Neuron (in vitro differentiated cells): ENCODE data around the gene CALML5.

Experiments used
- H2AFZ ChIP-seq: one replicate; pipeline ENCODE4 v1.6.1; 2013; ENCODE audit warnings: low read depth, mild to moderate bottlenecking, inconsistent platforms, low read length, moderate library complexity
- H3K27me3 ChIP-seq: one replicate; pipeline ENCODE4 v1.6.1; 2013; ENCODE audit warnings: low read length; ENCODE audit not compliant: insufficient read depth
- H3K36me3 ChIP-seq: one replicate; pipeline ENCODE4 v1.6.1; 2013; ENCODE audit warnings: low read length; ENCODE audit not compliant: insufficient read depth
- H3K4me1 ChIP-seq: one replicate; pipeline ENCODE4 v1.6.1; 2013; ENCODE audit warnings: low read length; ENCODE audit not compliant: insufficient read depth
- H3K4me3 ChIP-seq: 2 replicates; pipeline ENCODE4 v1.5.1; 2013; ENCODE audit warnings: mild to moderate bottlenecking, low read length, moderate library complexity
- H3K9me3 ChIP-seq: one replicate; pipeline ENCODE4 v1.6.1; 2013; ENCODE audit warnings: low read length

The CALML5 gene

GRCh38 chr10:5497948-5498730 lies 1.2 kb downstream of the CALML5 start:
- H3K4me3 ChIP-seq: no peak overlapping the region
- no peak overlapping the region for H2AFZ ChIP-seq
- H3K4me1 ChIP-seq: no peaks in the 10 kb centered on the region
- no peaks in the 10 kb centered on the region for H3K36me3 ChIP-seq
- no peaks in the 10 kb centered on the region for H3K9me3 ChIP-seq
- H3K27me3 ChIP-seq: peaks cover 7% of the 10 kb centered on the region

DNA sequence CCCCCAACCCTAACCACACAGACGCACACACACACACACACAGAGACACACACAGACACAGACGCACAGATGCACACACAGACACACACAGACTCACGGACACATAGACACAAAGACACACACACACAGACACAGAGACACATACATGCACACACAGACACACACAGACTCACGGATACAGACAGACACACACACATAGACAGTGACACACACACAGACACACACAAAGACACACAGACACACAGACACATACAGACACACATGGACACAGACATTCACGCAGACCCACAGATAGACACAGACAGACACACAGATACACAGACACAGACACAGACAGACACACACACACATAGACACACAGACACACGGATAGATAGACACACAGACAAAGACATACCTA lies 2.1 kb downstream of the CALML5 start:
- Histone ChIP-seq H3K4me1 (no peaks in the 10 kb centered on the region), H2AFZ (no peak overlapping the region), H3K27me3 (peaks cover 9% of the 10 kb centered on the region), H3K9me3 (no peaks in the 10 kb centered on the region), H3K4me3 (no peak overlapping the region), H3K36me3 (no peaks in the 10 kb centered on the region)

DNA sequence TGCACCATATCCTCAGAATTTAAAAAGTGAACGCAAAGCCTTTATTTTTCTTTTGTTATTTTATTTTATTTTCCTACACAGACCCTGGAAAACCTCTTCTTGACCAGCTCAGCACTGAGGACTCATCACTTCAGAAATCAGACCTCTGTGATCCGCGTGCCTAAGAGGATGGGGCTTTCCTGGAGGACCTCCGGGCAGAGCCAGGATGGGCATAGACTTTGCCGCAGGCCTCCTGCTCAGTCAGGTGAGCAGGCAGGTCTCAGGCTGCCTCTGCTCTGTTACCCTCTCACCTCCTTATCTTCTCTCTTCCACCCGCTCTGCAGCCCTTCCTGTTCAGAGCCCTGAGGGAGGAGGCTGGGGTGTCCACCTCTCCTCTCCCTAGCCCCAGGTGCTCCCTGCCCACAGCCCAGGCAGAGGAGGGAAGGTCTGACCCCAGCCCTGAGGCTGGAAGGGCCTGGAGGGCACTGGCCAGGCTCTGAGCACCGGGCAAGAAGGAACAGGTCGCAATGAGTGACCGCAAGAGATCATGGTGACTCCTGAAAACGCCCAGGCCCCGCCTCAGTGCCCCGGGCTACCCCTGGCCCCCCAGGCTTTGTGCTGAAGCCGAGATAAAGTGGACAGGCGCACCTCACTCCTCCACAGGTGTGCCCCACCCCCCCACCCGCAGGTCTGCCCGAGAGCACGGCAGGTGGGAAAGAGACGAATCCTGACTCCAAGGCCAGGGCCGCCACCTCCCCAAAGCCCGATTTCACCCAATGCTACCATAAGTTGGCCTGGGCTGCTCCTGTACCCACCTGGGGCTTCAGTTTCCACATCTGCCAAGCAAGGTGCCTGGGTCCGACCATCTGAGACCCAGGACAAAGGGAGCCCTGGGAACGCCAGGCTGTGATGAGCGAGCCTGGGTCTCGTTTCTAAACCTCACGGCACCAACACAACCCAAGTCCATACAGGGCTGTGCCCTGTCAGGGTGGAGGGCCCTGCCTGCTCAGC lies 2.8 kb downstream of the CALML5 start:
- H3K4me1 ChIP-seq: no peaks in the 10 kb centered on the region
- H3K36me3 ChIP-seq: no peaks in the 10 kb centered on the region
- H3K27me3 ChIP-seq: peaks cover 7% of the 10 kb centered on the region
- H3K9me3 ChIP-seq: no peaks in the 10 kb centered on the region
- H2AFZ ChIP-seq: no peak overlapping the region
- no peak overlapping the region for H3K4me3 ChIP-seq

DNA sequence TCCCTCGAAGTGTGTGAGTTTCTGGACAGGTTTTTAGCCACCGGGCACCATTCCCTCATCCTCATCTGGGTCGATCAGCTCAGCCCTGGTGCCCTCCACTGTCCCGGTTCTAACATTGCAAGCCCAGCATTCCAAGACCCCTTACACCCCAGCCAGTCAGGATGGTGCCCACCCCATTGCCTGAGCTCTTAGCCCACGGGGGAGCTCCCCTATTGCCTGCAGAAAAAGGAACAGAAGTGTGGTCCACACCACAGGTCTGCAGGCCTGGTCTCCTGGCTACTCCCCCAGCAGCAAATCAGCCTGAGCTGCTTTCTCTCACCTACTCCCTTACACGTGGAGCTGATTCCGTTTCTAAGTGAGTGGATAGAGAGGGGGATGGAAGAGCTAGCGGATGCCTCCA lies 4.8 kb downstream of the CALML5 start:
- no peak overlapping the region for H2AFZ ChIP-seq
- no peak overlapping the region for H3K4me3 ChIP-seq
- H3K27me3 ChIP-seq: peaks cover 3% of the 10 kb centered on the region
- H3K9me3 ChIP-seq: no peaks in the 10 kb centered on the region
- H3K36me3 ChIP-seq: no peaks in the 10 kb centered on the region
- no peaks in the 10 kb centered on the region for H3K4me1 ChIP-seq

- Histone ChIP-seq H3K36me3 (no peaks in the 10 kb centered on the region), H3K4me3 (no peak overlapping the region), H3K4me1 (no peaks in the 10 kb centered on the region), H3K9me3 (no peaks in the 10 kb centered on the region), H2AFZ (no peak overlapping the region), H3K27me3 (peaks cover 6% of the 10 kb centered on the region)
Measured at GRCh38 chr10:5493691-5494090, 5.7 kb downstream of the CALML5 start.

- Histone ChIP-seq H3K4me1 (no peaks in the 10 kb centered on the region), H3K4me3 (no peak overlapping the region), H3K27me3 (peaks cover 7% of the 10 kb centered on the region), H3K9me3 (no peaks in the 10 kb centered on the region), H3K36me3 (no peaks in the 10 kb centered on the region), H2AFZ (no peak overlapping the region)
Measured at GRCh38 chr10:5492929-5493576, 6.3 kb downstream of the CALML5 start.

GRCh38 chr10:5492322-5492855 lies 7.0 kb downstream of the CALML5 start:
- peaks cover 7% of the 10 kb centered on the region for H3K27me3 ChIP-seq

GRCh38 chr10:5491477-5491876 lies 7.9 kb downstream of the CALML5 start:
- Histone ChIP-seq H3K27me3 (peaks cover 14% of the 10 kb centered on the region), H3K4me3 (no peak overlapping the region), H3K4me1 (no peaks in the 10 kb centered on the region), H3K9me3 (no peaks in the 10 kb centered on the region), H3K36me3 (no peaks in the 10 kb centered on the region), H2AFZ (no peak overlapping the region)

More at GRCh38 chr10:5492322-5492855, 7.0 kb downstream of the CALML5 start:
- Histone ChIP-seq H3K4me1 (no peaks in the 10 kb centered on the region), H3K36me3 (no peaks in the 10 kb centered on the region), H3K9me3 (no peaks in the 10 kb centered on the region), H2AFZ (no peak overlapping the region), H3K4me3 (no peak overlapping the region)

DNA sequence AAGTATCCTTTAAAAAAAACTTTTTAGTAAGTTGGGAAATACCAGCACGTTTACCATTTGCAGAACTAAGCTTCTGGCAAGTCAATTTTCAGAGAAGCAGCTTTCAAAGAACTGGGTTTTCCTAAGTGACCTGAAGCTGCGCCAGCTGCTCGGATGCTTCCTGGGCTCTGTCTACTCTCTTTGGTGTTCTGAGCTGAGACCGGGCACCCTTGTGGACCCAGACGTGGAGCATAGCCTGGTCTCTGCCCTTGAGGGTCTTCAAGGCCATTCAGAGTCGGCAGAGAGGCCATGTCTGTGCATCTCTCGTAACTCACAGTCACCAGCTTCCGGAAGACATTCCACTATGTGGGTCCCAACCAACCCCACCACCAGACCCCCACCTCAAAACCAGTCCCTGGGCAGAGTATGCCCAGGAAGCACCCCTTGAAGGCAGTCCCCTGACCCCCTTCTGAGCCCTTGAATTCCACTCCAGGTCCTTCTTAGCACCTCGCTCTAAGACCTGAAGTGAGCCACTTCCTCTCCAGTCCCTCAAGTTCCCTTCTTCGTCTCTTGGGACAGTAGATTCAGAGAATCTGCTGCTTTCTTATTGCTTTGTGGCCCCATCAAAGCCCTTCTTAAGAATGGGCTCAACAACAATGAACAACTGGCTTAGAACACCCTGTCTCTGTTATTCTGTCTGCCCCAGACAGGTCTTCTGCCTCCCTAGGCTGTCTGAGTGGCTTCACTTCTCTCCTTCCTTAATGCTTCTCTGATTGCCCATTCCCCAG lies 8.5 kb downstream of the CALML5 start:
- no peak overlapping the region for H3K4me3 ChIP-seq
- peaks cover 14% of the 10 kb centered on the region for H3K27me3 ChIP-seq
- no peaks in the 10 kb centered on the region for H3K36me3 ChIP-seq
- H3K4me1 ChIP-seq: no peaks in the 10 kb centered on the region
- no peaks in the 10 kb centered on the region for H3K9me3 ChIP-seq
- H2AFZ ChIP-seq: no peak overlapping the region

GRCh38 chr10:5490032-5490431 lies 9.3 kb downstream of the CALML5 start:
- Histone ChIP-seq H3K36me3 (no peaks in the 10 kb centered on the region), H3K4me1 (no peaks in the 10 kb centered on the region), H2AFZ (no peak overlapping the region), H3K9me3 (no peaks in the 10 kb centered on the region), H3K27me3 (peaks cover 19% of the 10 kb centered on the region), H3K4me3 (no peak overlapping the region)

DNA sequence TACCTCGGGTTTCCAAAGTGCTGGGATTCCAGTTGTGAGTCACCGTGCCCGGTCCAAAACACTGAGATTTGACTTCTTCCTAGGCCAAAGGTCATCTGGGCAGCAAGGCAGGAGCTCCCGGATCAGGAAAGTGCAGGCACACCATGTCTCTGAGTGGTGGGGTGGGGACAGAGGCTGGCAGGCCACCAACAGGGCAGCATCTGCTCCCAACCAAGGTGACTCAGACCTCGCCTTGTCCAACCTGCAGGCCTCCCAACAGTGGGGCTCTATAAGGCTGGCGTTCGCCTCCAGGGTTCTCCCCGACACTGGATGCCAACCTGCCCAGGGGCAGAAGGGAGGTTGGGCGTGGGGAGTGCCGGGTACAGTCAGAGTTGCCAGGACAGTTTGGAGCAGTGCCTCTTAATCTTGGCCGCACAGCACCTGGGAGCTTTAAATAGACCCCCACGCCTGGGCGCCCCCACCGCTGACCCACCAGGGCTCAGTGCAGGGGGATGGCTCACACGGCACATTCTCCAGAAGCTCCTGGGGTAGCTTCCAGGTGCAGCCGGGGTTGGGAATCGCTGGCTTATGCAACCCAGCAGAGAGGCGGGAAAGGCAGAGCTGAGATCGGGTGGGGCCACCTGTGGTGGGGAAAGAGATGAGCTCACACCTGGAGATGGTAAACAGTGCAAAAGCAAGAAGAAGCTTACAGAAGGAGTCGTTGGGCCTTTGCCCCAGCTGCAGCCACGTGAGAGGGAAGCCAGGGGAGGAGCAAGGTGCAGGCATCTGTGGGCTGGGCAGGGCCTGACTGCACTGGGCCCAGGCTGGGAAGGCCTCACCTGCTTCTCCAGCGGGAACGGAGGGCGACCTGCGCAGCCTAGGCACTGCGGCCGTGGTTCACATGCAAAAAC lies 10.9 kb downstream of the CALML5 start:
- Histone ChIP-seq H3K27me3 (peaks cover 19% of the 10 kb centered on the region), H2AFZ (no peak overlapping the region), H3K36me3 (no peaks in the 10 kb centered on the region), H3K4me3 (no peak overlapping the region), H3K9me3 (no peaks in the 10 kb centered on the region), H3K4me1 (no peaks in the 10 kb centered on the region)
